Loucy (cell line): ENCODE results near the gene MYH16.

Experiments used
- CTCF ChIP-seq: fragments of 200-600 bp; sonication (generic); conservative IDR thresholded peaks from 2 replicates; pipeline ENCODE4 v1.5.1; 2014; ENCODE audit warnings: mild to moderate bottlenecking, antibody characterized with exemption, low read length
- EZH2phosphoT487 ChIP-seq: fragments of 200-600 bp; IDR thresholded peaks from 2 replicates; pipeline ENCODE4 v1.6.1; 2018; ENCODE audit warnings: antibody characterized with exemption, mild to moderate bottlenecking, moderate library complexity, borderline replicate concordance

- TF ChIP-seq CTCF (no peak), EZH2phosphoT487 (no peak)
Measured at GRCh38 chr7:99293650-99294049, 21.0 kb downstream of the MYH16 start.
